B cell (primary cell): ENCODE data around the gene CCNK. TPM values are rescaled to one million over a fixed set of nuclear protein-coding genes. Genes with fewer than 3 reads are reported as not detected.

Experiments used
- ATAC-seq: fragments of 200-7000 bp; cut with Tn5 transposase; one replicate; pipeline ENCODE4 v1.10.0; 2021; ENCODE audit warnings: low read depth, mild to moderate bottlenecking, moderate number of reproducible peaks, moderate library complexity
- CTCF ChIA-PET: fragments of 350-600 bp; sonication (Branson Sonifier 250); formaldehyde crosslinking; loops from one replicate; lab custom pipeline; 2021; ENCODE audit warnings: antibody characterized with exemption, inconsistent platforms; lab: Charles Lee
- POLR2A ChIA-PET: fragments of 350-600 bp; sonication (Branson Sonifier 250); formaldehyde crosslinking; loops from one replicate; lab custom pipeline; 2021; ENCODE audit warnings: antibody characterized with exemption; lab: Charles Lee
- DNase-seq: peaks from one replicate; pipeline ENCODE4 v3.0.0; 2013
- H2AFZ ChIP-seq: 2 replicates; pipeline ENCODE4 v1.6.1; 2012; ENCODE audit warnings: mild to moderate bottlenecking, low read depth, low read length; ENCODE audit not compliant: insufficient read depth, poor library complexity, severe bottlenecking
- H3K27ac ChIP-seq, 2 donors: 1 replicate in 1 of 2; 2 replicates in 1 of 2; pipeline ENCODE4 v1.5.1; 2012 to 2013; ENCODE audit warnings: low read length in 2 of 2, mild to moderate bottlenecking in 2 of 2, moderate library complexity in 1 of 2
- H3K27me3 ChIP-seq, 4 experiments: fragments of 200-600 bp in 1 of 4; sonication (generic) in 1 of 4; replicated peaks in 1 of 4; 1 replicate in 2 of 4; 2 replicates in 2 of 4; pipeline versions ENCODE4 v1.6.1 to v1.7.0; 2013 to 2016; ENCODE audit warnings: low read length in 3 of 4, mild to moderate bottlenecking in 2 of 4, mixed read lengths in 1 of 4, moderate library complexity in 1 of 4; ENCODE audit not compliant: insufficient read depth in 4 of 4, control insufficient read depth in 3 of 4; ENCODE audit errors: control extremely low read depth in 1 of 4
- H3K36me3 ChIP-seq, 2 experiments: replicated peaks in 1 of 2; 1 replicate in 1 of 2; 2 replicates in 1 of 2; pipeline versions ENCODE4 v1.6.1 to v1.7.1; 2013; ENCODE audit warnings: low read length in 1 of 2; ENCODE audit not compliant: insufficient read depth in 2 of 2, control insufficient read depth in 1 of 2; ENCODE audit errors: control extremely low read depth in 1 of 2, extremely low read depth in 1 of 2
- H3K4me1 ChIP-seq, 2 donors: fragments of 200-600 bp in 1 of 2; sonication (generic) in 1 of 2; 1 replicate in 1 of 2; 2 replicates in 1 of 2; pipeline versions ENCODE4 v1.5.1 to v1.6.1; 2013 to 2017; ENCODE audit warnings: low read length in 2 of 2; ENCODE audit not compliant: control insufficient read depth in 2 of 2, insufficient read depth in 2 of 2
- H3K4me2 ChIP-seq: replicated peaks from 2 replicates; pipeline ENCODE3; 2012; ENCODE audit warnings: mild to moderate bottlenecking, low read depth, low read length; ENCODE audit not compliant: poor library complexity, severe bottlenecking
- H3K4me3 ChIP-seq, 5 experiments: fragments of 200-600 bp in 1 of 5; sonication (generic) in 1 of 5; 1 replicate in 3 of 5; 2 replicates in 2 of 5; pipeline versions ENCODE4 v1.5.1 to v1.7.0; 2011 to 2016; ENCODE audit warnings: low read length in 4 of 5, mild to moderate bottlenecking in 4 of 5, low read depth in 2 of 5, control low read depth in 1 of 5, moderate library complexity in 1 of 5; ENCODE audit not compliant: insufficient read depth in 1 of 5; ENCODE audit errors: control extremely low read depth in 1 of 5, extremely low read depth in 1 of 5
- H3K79me2 ChIP-seq: fragments of 200-600 bp; sonication (generic); one replicate; pipeline ENCODE4 v1.6.0; 2016; ENCODE audit warnings: low read length; ENCODE audit not compliant: control insufficient read depth, insufficient read depth
- H3K9ac ChIP-seq: fragments of 200-600 bp; sonication (generic); 2 replicates; pipeline ENCODE4 v1.6.1; 2017; ENCODE audit warnings: mild to moderate bottlenecking, low read length, moderate library complexity
- H3K9me3 ChIP-seq, 3 donors: one replicate each; pipeline versions ENCODE4 v1.6.1 to v1.7.1; 2013; ENCODE audit warnings: low read length in 2 of 3; ENCODE audit not compliant: control insufficient read depth in 2 of 3, insufficient read depth in 1 of 3; ENCODE audit errors: control extremely low read depth in 1 of 3
- H4K20me1 ChIP-seq: 2 replicates; pipeline ENCODE4 v1.6.0; 2012; ENCODE audit warnings: mild to moderate bottlenecking, low read length; ENCODE audit not compliant: insufficient read depth, control insufficient read depth, poor library complexity, severe bottlenecking
- H3K27ac Mint-ChIP-seq: one replicate; pipeline ENCODE4 v1.8.0; 2021; ENCODE audit warnings: mixed read lengths
- H3K27me3 Mint-ChIP-seq: one replicate; pipeline ENCODE4 v1.8.0; 2021; ENCODE audit warnings: mixed read lengths
- H3K4me1 Mint-ChIP-seq: one replicate; pipeline ENCODE4 v1.8.0; 2021; ENCODE audit warnings: mixed read lengths
- H3K4me3 Mint-ChIP-seq: one replicate; pipeline ENCODE4 v1.8.0; 2021; ENCODE audit warnings: mixed read lengths
- H3K9me3 Mint-ChIP-seq: one replicate; pipeline ENCODE4 v1.8.0; 2022; ENCODE audit warnings: mixed read lengths; ENCODE audit not compliant: insufficient read depth
- CTCF ChIP-seq: fragments of 200-600 bp; IDR thresholded peaks from one replicate; pipeline ENCODE4 v1.8.0; 2022; ENCODE audit warnings: antibody characterized with exemption, mild to moderate bottlenecking
- EZH2 ChIP-seq: IDR thresholded peaks from 2 replicates; pipeline ENCODE4 v1.6.1; 2012; ENCODE audit warnings: borderline replicate concordance, low read depth, mild to moderate bottlenecking, moderate library complexity, low read length; ENCODE audit not compliant: insufficient read depth, poor library complexity, severe bottlenecking
- WGBS: methylation state at CpG from one replicate; pipeline ENCODE4 v1.1.5; 2013; ENCODE audit warnings: missing lambda C conversion rate; ENCODE audit not compliant: insufficient coverage; 5-methylcytosine and 5-hydroxymethylcytosine counted together
- intact Hi-C: fragments of 100-400 bp; cut with micrococcal nuclease; formaldehyde crosslinking; loops from one replicate; pipeline ENCODE4 v1.10.0; 2022
- polyA plus RNA-seq: library from polyadenylated mRNA; depleted of rRNA; stranded (reverse); fragments of >200 nt; gene quantifications from 2 replicates; pipeline ENCODE4 v1.2.3, GENCODE V29; 2012
- total RNA-seq, 2 donors: library from RNA; stranded (reverse); fragments of 120-200 nt in 1 of 2; gene quantifications; 1 replicate in 1 of 2; 2 replicates in 1 of 2; pipeline versions ENCODE4 v1.2.3 to v1.2.4, GENCODE V29; 2013 to 2022

Gene CCNK
- total and polyA plus RNA-seq, 2 donors (not counting 1 experiment from before 2014, with no cell fraction given) = 17.5 to 82.0 TPM

- ATAC-seq (no peak), DNase-seq (no peak)
- intact Hi-C loops = no loop called here
- H3K4me1 ChIP-seq = no peaks in the 10 kb centered on the region
- POLR2A ChIA-PET = no interaction called here
- no peak overlapping the region for H3K27ac Mint-ChIP-seq
- H3K27me3 ChIP-seq = no peaks in the 10 kb centered on the region
- H4K20me1 ChIP-seq = no peaks in the 10 kb centered on the region
- no peaks in the 10 kb centered on the region for H3K4me1 Mint-ChIP-seq
- H3K9me3 ChIP-seq = no peaks in the 10 kb centered on the region
- no peak overlapping the region for H3K9ac ChIP-seq
- H3K4me2 ChIP-seq = no peak overlapping the region
- no peak overlapping the region for H3K4me3 ChIP-seq
- CTCF ChIA-PET = no interaction called here
- H2AFZ ChIP-seq = no peak overlapping the region
- H3K27me3 Mint-ChIP-seq = peaks cover 3% of the 10 kb centered on the region
- H3K36me3 ChIP-seq = no peaks in the 10 kb centered on the region
- no peak for TF ChIP-seq EZH2
- TF ChIP-seq CTCF = no peak
- no peak overlapping the region for H3K4me3 Mint-ChIP-seq
- no peaks in the 10 kb centered on the region for H3K79me2 ChIP-seq
- H3K27ac ChIP-seq = no peak overlapping the region
- H3K9me3 Mint-ChIP-seq = no peaks in the 10 kb centered on the region
- 70% methylated on average over 15 of the region's 15 CpGs for WGBS
Measured at GRCh38 chr14:99560922-99561683, 79.9 kb downstream of the CCNK start.

- CTCF ChIA-PET = no interaction called here
- no peak overlapping the region for H3K4me3 Mint-ChIP-seq
- intact Hi-C loops = no loop called here
Measured at GRCh38 chr14:99561864-99562263, 80.7 kb downstream of the CCNK start.

More at GRCh38 chr14:99561864-99562263, 80.7 kb downstream of the CCNK start:
- Histone ChIP-seq H3K9me3 (no peaks in the 10 kb centered on the region), H3K4me3 (no peak overlapping the region), H3K27me3 (no peaks in the 10 kb centered on the region), H3K27ac (no peak overlapping the region), H3K9ac (no peak overlapping the region), H3K4me1 (no peaks in the 10 kb centered on the region), H3K79me2 (no peaks in the 10 kb centered on the region), H4K20me1 (no peaks in the 10 kb centered on the region), H3K36me3 (no peaks in the 10 kb centered on the region), H3K4me2 (no peak overlapping the region), H2AFZ (no peak overlapping the region)
- WGBS = 72% methylated on average over 10 of the region's 10 CpGs
- H3K27ac Mint-ChIP-seq = no peak overlapping the region
- ATAC-seq (no peak), DNase-seq (no peak)
- peaks cover 3% of the 10 kb centered on the region for H3K27me3 Mint-ChIP-seq
- H3K4me1 Mint-ChIP-seq = no peaks in the 10 kb centered on the region
- POLR2A ChIA-PET = no interaction called here
- no peaks in the 10 kb centered on the region for H3K9me3 Mint-ChIP-seq
- TF ChIP-seq CTCF (no peak), EZH2 (no peak)
